Colonic mucosa (tissue), 4 donors: ENCODE data around the gene CFAP206. TPM values are rescaled to one million over a fixed set of nuclear protein-coding genes. Genes with fewer than 3 reads are reported as not detected.
A peak's percentile ranks its signal among the peaks of the same experiment; 100 is the strongest.

ENCODE experiments used
- DNase-seq: peaks from one replicate; pipeline ENCODE4 v3.0.0-alpha.2; 2020
- H3K27ac ChIP-seq: fragments of 200-600 bp; one replicate; pipeline ENCODE4 v1.8.0; 2021
- H3K27me3 ChIP-seq: fragments of 200-600 bp; one replicate; pipeline ENCODE4 v1.8.0; 2021
- H3K36me3 ChIP-seq: fragments of 200-600 bp; one replicate; pipeline ENCODE4 v1.8.0; 2021
- H3K4me1 ChIP-seq: fragments of 200-600 bp; one replicate; pipeline ENCODE4 v1.8.0; 2021; ENCODE audit warnings: mild to moderate bottlenecking
- H3K4me3 ChIP-seq: fragments of 200-600 bp; one replicate; pipeline ENCODE4 v1.8.0; 2021
- H3K9ac ChIP-seq, 2 donors: one replicate each; pipeline ENCODE4 v1.7.0; 2013; ENCODE audit warnings: control low read depth in 2 of 2, low read depth in 2 of 2, low read length in 2 of 2
- H3K9me3 ChIP-seq: fragments of 200-600 bp; one replicate; pipeline ENCODE4 v1.8.0; 2021
- CTCF ChIP-seq: fragments of 200-600 bp; IDR thresholded peaks from one replicate; pipeline ENCODE4 v1.8.0; 2022; ENCODE audit warnings: antibody characterized with exemption, mild to moderate bottlenecking
- intact Hi-C: fragments of 100-400 bp; cut with DNase I; formaldehyde crosslinking; loops from one replicate; pipeline ENCODE4 v1.14.1; 2022
- total RNA-seq, 2 donors: library from RNA; stranded (reverse); fragmentation: NEBNext Ultra II Directional in 1 of 2; extraction: Animal tissue kit (Norgen Biotek cat#: 25700) in 1 of 2; gene quantifications; one replicate each; pipeline ENCODE4 v1.2.1, GENCODE V29; 2021
- donor health status: healthy.
- donor health status: DM: no; HTN: no; CAD: no.
- donor health status: DM: no; HTN: no; CAD: no.

The CFAP206 gene
- total RNA-seq = under 1 TPM in 1 of 2 donors, not detected in 1; 0.20 TPM

- Histone ChIP-seq H3K9me3 (no peaks in the 10 kb centered on the region), H3K9ac (peak within 1 kb of the TSS; percentile 42 to 54), H3K4me3 (peak within 1 kb of the TSS; percentile 99), H3K36me3 (no peaks in the 10 kb centered on the region), H3K4me1 (no peaks in the 10 kb centered on the region), H3K27me3 (no peaks in the 10 kb centered on the region), H3K27ac (peak within 1 kb of the TSS; percentile 86)
- TF ChIP-seq CTCF = no peak
- DNase-seq = peak; percentile 78
- intact Hi-C loops = no loop called here
These were observed at the start of gene CFAP206 for GRCh38 chr6:87407901-87408720. Gene CFAP206 (plus strand): TSS chr6:87407972. CDS start chr6:87409840, 1,868 bp downstream.

GRCh38 chr6:87364602-87365252 is 43.0 kb upstream of the CFAP206 start:
- Histone ChIP-seq H3K4me3 (no peak overlapping the region), H3K4me1 (no peaks in the 10 kb centered on the region), H3K9me3 (no peaks in the 10 kb centered on the region), H3K9ac (no peak overlapping the region), H3K27me3 (no peaks in the 10 kb centered on the region), H3K27ac (no peak overlapping the region), H3K36me3 (no peaks in the 10 kb centered on the region)
- DNase-seq = no peak
- intact Hi-C loops = no loop called here
- no peak for TF ChIP-seq CTCF

GRCh38 chr6:87366072-87366827 is 41.5 kb upstream of the CFAP206 start:
- Histone ChIP-seq H3K27ac (no peak overlapping the region), H3K4me1 (no peaks in the 10 kb centered on the region), H3K9me3 (no peaks in the 10 kb centered on the region), H3K36me3 (no peaks in the 10 kb centered on the region), H3K27me3 (no peaks in the 10 kb centered on the region), H3K4me3 (no peak overlapping the region), H3K9ac (no peak overlapping the region)
- intact Hi-C loops = no loop called here
- no peak for DNase-seq
- no peak for TF ChIP-seq CTCF

- Histone ChIP-seq H3K9ac (no peak overlapping the region), H3K27me3 (no peaks in the 10 kb centered on the region), H3K4me1 (no peaks in the 10 kb centered on the region), H3K36me3 (no peaks in the 10 kb centered on the region), H3K4me3 (no peak overlapping the region), H3K9me3 (no peaks in the 10 kb centered on the region), H3K27ac (no peak overlapping the region)
- DNase-seq = no peak
- TF ChIP-seq CTCF = no peak
- intact Hi-C loops = no loop called here
These were observed 40.9 kb upstream of the CFAP206 start for GRCh38 chr6:87366899-87367298.

GRCh38 chr6:87373377-87373776 is 34.4 kb upstream of the CFAP206 start:
- Histone ChIP-seq H3K27ac (no peak overlapping the region), H3K4me1 (no peaks in the 10 kb centered on the region), H3K9ac (no peak overlapping the region), H3K9me3 (no peaks in the 10 kb centered on the region), H3K36me3 (no peaks in the 10 kb centered on the region), H3K4me3 (no peak overlapping the region), H3K27me3 (no peaks in the 10 kb centered on the region)
- intact Hi-C loops = no loop called here
- TF ChIP-seq CTCF = no peak
- no peak for DNase-seq
